HL-60 (cell line): Measurements from ENCODE around the gene FRA10AC1.

Experiments used
- DNase-seq, 2 experiments: peaks; one replicate each; pipeline ENCODE4 v3.0.0-alpha.2; 2010 to 2020; ENCODE audit warnings: low read depth in 1 of 2, low spot score in 1 of 2
- H3K27ac ChIP-seq: fragments of 250-450 bp; sonication (Bioruptor Pico); replicated peaks from 2 replicates; pipeline ENCODE4 v1.5.1; 2020; ENCODE audit warnings: mild to moderate bottlenecking, moderate library complexity
- H3K27me3 ChIP-seq: fragments of 250-450 bp; sonication (Bioruptor Pico); 2 replicates; pipeline ENCODE4 v1.5.1; 2021; ENCODE audit warnings: mild to moderate bottlenecking, moderate library complexity; ENCODE audit not compliant: insufficient read depth, poor library complexity, severe bottlenecking
- H3K4me3 ChIP-seq: replicated peaks from 2 replicates; pipeline ENCODE4 v1.5.1; 2011; ENCODE audit warnings: mild to moderate bottlenecking, control low read depth, low read length; ENCODE audit not compliant: insufficient read depth
- CTCF ChIP-seq: IDR thresholded peaks from one replicate; pipeline ENCODE4 v1.5.1; 2011; ENCODE audit warnings: low read length, control low read depth, inconsistent platforms; ENCODE audit not compliant: insufficient read depth
- GABPA ChIP-seq: IDR thresholded peaks from 2 replicates; pipeline ENCODE4 v1.6.1; 2012; ENCODE audit warnings: low read depth
- POLR2AphosphoS5 ChIP-seq: IDR thresholded peaks from 2 replicates; pipeline ENCODE4 v1.6.1; 2012; ENCODE audit warnings: low read depth
- REST ChIP-seq: IDR thresholded peaks from 2 replicates; pipeline ENCODE4 v1.6.1; 2012; ENCODE audit warnings: low read depth; ENCODE audit not compliant: insufficient replicate concordance
- SPI1 ChIP-seq: IDR thresholded peaks from 2 replicates; pipeline ENCODE4 v1.6.1; 2012; ENCODE audit warnings: low read depth, mild to moderate bottlenecking, borderline replicate concordance
- long read RNA-seq: library from polyadenylated mRNA; unstranded; transcript quantifications from one replicate; pipeline ENCODE4 v2.0.0, GENCODE V29; 2020

FRA10AC1 gene
- long read RNA-seq, transcript FRA10AC1-201 (14 exons, 3,089 nt): major isoform, 9 of 18 reads
- long read RNA-seq, partial matches to known transcripts: 6 of 18 reads
- long read RNA-seq, other reads (novel, unspliced or antisense): 3 of 18 reads

GRCh38 chr10:93702210-93703001, at the start of gene FRA10AC1:
TSS of gene FRA10AC1 (minus strand) at chr10:93702592. CDS start at chr10:93700106, 2,486 bp downstream.
- peak within 1 kb of the TSS; percentile 84 for H3K27ac ChIP-seq
- H3K27me3 ChIP-seq: no peaks in the 10 kb centered on the region
- peak; percentile 87 to 96 for DNase-seq
- H3K4me3 ChIP-seq: peak within 1 kb of the TSS; percentile 67
- TF ChIP-seq CTCF (peak; percentile 1), REST (peak; percentile 62), GABPA (peak; percentile 97), SPI1 (no peak; the same call in 1 of the 2 replicates), POLR2AphosphoS5 (peak; percentile 86)

- no peak for TF ChIP-seq POLR2AphosphoS5
- TF ChIP-seq SPI1: no peak
- no peak for TF ChIP-seq GABPA
- no peak for TF ChIP-seq REST
- no peak for TF ChIP-seq CTCF
- DNase-seq: no peak
- Histone ChIP-seq H3K27ac (no peak overlapping the region), H3K4me3 (no peak overlapping the region), H3K27me3 (peaks cover under 1% of the 10 kb centered on the region)
Measured at GRCh38 chr10:93751832-93752231, 49.4 kb upstream of the FRA10AC1 start.

- TF ChIP-seq SPI1 (no peak), GABPA (no peak), CTCF (no peak), POLR2AphosphoS5 (no peak), REST (no peak)
- no peak for DNase-seq
- Histone ChIP-seq H3K4me3 (no peak overlapping the region), H3K27ac (no peak overlapping the region), H3K27me3 (no peaks in the 10 kb centered on the region)
Measured at GRCh38 chr10:93751124-93751523, 48.7 kb upstream of the FRA10AC1 start.
